ENCODE measurements around the gene LMNTD2.

GRCh38 chr11:607971-608659 is 47.6 kb upstream of the LMNTD2 start:
- TF ChIP-seq CTBP1 (IDR thresholded peaks at IDR 0.05; ENCODE audit: borderline replicate concordance), result no peak
- TF ChIP-seq PKNOX1 (IDR thresholded peaks at IDR 0.05), result no peak
- no peak for TF ChIP-seq LEF1 (IDR thresholded peaks at IDR 0.05; ENCODE audit: borderline replicate concordance)
- no peak for TF ChIP-seq BHLHE40 (IDR thresholded peaks at IDR 0.05; ENCODE audit: borderline replicate concordance)
- TF ChIP-seq FOXM1 (IDR thresholded peaks at IDR 0.05; ENCODE audit: borderline replicate concordance), result no peak
